ENCODE data around the gene PIGU.

DNA sequence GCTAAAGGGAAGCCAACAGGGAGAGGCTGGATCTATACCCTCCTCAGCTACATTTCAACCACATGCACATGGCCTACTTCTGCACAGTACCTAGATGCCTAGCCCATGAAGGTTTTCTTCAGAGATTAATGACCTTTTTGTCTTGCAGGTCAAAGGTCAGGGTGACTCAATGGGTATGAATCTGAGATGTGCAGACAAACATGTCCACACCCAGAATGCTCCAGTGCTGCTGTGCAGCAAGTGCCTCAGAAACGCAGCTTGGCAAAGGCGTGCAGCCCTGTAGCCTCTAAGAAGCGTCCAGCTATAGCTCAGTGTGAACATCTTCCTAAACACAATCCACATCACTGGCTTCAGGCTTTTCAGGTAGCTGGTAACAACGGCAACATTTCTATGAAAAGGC lies 94.0 kb downstream of the PIGU start:
- TF ChIP-seq, protein P1, sequence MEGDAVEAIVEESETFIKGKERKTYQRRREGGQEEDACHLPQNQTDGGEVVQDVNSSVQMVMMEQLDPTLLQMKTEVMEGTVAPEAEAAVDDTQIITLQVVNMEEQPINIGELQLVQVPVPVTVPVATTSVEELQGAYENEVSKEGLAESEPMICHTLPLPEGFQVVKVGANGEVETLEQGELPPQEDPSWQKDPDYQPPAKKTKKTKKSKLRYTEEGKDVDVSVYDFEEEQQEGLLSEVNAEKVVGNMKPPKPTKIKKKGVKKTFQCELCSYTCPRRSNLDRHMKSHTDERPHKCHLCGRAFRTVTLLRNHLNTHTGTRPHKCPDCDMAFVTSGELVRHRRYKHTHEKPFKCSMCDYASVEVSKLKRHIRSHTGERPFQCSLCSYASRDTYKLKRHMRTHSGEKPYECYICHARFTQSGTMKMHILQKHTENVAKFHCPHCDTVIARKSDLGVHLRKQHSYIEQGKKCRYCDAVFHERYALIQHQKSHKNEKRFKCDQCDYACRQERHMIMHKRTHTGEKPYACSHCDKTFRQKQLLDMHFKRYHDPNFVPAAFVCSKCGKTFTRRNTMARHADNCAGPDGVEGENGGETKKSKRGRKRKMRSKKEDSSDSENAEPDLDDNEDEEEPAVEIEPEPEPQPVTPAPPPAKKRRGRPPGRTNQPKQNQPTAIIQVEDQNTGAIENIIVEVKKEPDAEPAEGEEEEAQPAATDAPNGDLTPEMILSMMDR (IDR thresholded peaks at IDR 0.05): no peak
- no peak for TF ChIP-seq POLR2A (IDR thresholded peaks at IDR 0.05)

Data from lower leg skin (tissue), 3 donors.